Muscle layer of duodenum (tissue), 2 donors: Measurements from ENCODE around the gene PGBD4.

ENCODE experiments used
- H3K27ac ChIP-seq: one replicate; pipeline ENCODE4 v1.7.0; 2013; ENCODE audit warnings: mild to moderate bottlenecking, low read length
- H3K27me3 ChIP-seq: one replicate; pipeline ENCODE4 v1.7.0; 2013; ENCODE audit warnings: low read depth, mild to moderate bottlenecking, control low read depth, low read length
- H3K36me3 ChIP-seq, 2 donors: one replicate each; pipeline ENCODE4 v1.7.0; 2013; ENCODE audit warnings: low read length in 2 of 2, control low read depth in 1 of 2, mild to moderate bottlenecking in 1 of 2; ENCODE audit not compliant: insufficient read depth in 2 of 2, control insufficient read depth in 1 of 2
- H3K4me1 ChIP-seq, 2 donors: one replicate each; pipeline ENCODE4 v1.7.0; 2013; ENCODE audit warnings: low read length in 2 of 2, mild to moderate bottlenecking in 2 of 2, control low read depth in 1 of 2, moderate library complexity in 1 of 2; ENCODE audit not compliant: insufficient read depth in 2 of 2, control insufficient read depth in 1 of 2
- H3K4me3 ChIP-seq, 2 donors: one replicate each; pipeline ENCODE4 v1.7.0; 2013; ENCODE audit warnings: low read length in 2 of 2, low read depth in 1 of 2, mild to moderate bottlenecking in 1 of 2
- H3K9me3 ChIP-seq, 2 donors: one replicate each; pipeline ENCODE4 v1.7.0; 2013; ENCODE audit warnings: low read length in 2 of 2, control low read depth in 1 of 2, mild to moderate bottlenecking in 1 of 2; ENCODE audit not compliant: control insufficient read depth in 1 of 2
- donor health status: healthy.

PGBD4 gene

DNA sequence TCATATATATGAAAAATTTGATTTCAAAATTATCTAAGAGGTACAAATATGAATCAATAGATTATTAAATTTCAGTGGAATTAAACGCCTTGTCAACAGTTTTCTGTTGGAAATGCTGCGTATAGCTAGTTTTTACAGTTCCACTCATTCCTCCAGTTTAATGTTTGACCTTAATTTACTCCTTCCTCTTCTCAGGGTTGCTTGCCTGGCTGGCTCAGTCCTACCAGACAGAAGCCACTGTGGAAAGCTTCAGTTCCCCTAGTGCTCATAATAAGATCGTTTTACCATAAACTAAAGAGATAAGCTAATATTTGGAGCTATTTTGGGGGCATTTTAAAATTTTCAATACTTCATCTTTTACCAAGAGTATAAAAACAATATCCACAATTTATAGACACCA lies 23.0 kb upstream of the PGBD4 start:
- no peaks in the 10 kb centered on the region for H3K27me3 ChIP-seq
- no peak overlapping the region for H3K27ac ChIP-seq
- no peaks in the 10 kb centered on the region for H3K9me3 ChIP-seq
- peaks cover 0 to 6% of the 10 kb centered on the region in 2 donors for H3K36me3 ChIP-seq
- H3K4me1 ChIP-seq: no peaks in the 10 kb centered on the region
- no peak overlapping the region for H3K4me3 ChIP-seq

DNA sequence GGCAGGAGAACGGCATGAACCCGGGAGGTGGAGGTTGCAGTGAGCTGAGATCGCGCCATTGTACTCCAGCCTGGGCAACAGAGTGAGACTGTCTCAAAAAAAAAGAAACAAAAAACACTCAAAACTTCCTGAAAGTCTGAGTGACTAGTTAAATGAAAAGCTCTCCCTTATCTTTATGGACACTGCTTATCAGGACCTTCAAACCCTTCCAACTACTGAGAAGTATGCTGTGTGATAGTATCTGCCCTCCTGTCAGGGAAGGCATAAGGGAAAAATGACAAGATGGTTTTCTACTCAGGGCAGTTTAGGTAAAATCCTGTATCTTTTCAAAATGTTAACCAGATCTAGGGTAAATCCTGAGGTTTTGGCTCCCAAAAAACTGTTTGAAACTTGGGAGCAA lies 22.0 kb upstream of the PGBD4 start:
- H3K4me3 ChIP-seq: no peak overlapping the region
- H3K4me1 ChIP-seq: no peaks in the 10 kb centered on the region
- peaks cover 6% of the 10 kb centered on the region in 2 donors for H3K36me3 ChIP-seq
- no peak overlapping the region for H3K27ac ChIP-seq
- H3K9me3 ChIP-seq: no peaks in the 10 kb centered on the region
- H3K27me3 ChIP-seq: no peaks in the 10 kb centered on the region

DNA sequence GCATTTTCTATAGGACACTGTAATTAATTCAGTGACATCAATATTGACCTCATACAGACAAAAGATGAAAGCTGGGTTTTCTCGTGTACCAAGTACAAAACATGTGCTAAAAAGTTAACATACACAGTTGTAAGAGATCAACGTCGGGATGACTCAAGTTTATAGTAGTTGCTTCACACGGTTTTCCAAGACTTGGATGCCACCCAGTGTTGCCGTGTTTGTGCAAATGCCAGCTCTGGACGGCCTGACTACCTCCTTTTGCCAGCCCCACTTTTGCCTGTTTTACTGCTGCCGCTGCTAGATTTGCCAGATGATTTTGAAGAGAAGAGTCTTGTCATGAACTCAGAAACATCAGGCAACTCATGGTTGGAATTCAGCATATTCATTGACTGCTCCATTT lies 17.8 kb upstream of the PGBD4 start:
- H3K4me3 ChIP-seq: no peak overlapping the region
- H3K27ac ChIP-seq: no peak overlapping the region
- H3K9me3 ChIP-seq: no peaks in the 10 kb centered on the region
- no peaks in the 10 kb centered on the region for H3K4me1 ChIP-seq
- H3K27me3 ChIP-seq: no peaks in the 10 kb centered on the region
- H3K36me3 ChIP-seq: peaks cover 24 to 34% of the 10 kb centered on the region in 2 donors

DNA sequence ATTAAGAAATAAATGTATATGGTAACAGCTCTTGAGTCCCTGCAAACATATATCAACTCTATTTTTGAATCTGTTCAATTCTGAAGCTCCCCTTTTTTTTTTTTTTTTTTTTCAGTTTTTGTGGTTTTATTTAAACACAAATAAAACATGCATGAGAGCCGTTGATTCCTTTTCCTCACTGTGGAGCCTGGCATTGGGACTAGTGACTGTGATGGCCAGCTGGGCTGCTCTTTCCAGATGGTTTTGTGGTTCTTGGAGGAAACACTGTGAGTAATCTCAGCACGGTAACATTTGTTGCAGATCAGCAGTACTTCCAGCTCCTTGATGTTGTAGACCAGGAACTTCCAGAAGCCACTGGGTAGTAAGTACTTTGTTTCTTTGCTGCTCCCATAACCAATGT lies 16.1 kb upstream of the PGBD4 start:
- Histone ChIP-seq H3K36me3 (peaks cover 24 to 38% of the 10 kb centered on the region in 2 donors), H3K9me3 (no peaks in the 10 kb centered on the region), H3K4me3 (no peak overlapping the region), H3K27me3 (no peaks in the 10 kb centered on the region), H3K27ac (no peak overlapping the region), H3K4me1 (no peaks in the 10 kb centered on the region)

DNA sequence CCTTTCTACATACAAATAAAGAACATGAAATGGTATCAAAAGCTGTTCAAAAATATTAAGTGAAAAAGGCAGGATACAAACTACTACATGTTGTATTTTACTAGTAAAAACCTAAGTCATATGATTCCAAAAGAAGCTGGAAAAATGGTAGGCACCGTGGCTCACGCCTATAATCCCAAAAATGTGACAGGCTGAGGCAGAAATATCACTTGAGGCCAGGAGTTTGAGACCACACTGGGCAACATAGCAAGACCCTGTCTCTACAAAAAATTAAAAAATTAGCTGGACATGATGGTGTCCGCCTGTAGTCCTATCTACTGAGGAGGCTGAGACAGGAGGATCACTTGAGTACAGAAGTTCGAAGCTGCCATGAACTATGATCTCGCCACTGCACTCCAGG lies 2.0 kb upstream of the PGBD4 start:
- Histone ChIP-seq H3K4me1 (peaks cover 5 to 29% of the 10 kb centered on the region in 2 donors), H3K27ac (no peak overlapping the region), H3K27me3 (no peaks in the 10 kb centered on the region), H3K9me3 (no peaks in the 10 kb centered on the region), H3K36me3 (peaks cover 3 to 11% of the 10 kb centered on the region in 2 donors), H3K4me3 (peak overlapping the region in 1 of 2 donors; percentile 97)

DNA sequence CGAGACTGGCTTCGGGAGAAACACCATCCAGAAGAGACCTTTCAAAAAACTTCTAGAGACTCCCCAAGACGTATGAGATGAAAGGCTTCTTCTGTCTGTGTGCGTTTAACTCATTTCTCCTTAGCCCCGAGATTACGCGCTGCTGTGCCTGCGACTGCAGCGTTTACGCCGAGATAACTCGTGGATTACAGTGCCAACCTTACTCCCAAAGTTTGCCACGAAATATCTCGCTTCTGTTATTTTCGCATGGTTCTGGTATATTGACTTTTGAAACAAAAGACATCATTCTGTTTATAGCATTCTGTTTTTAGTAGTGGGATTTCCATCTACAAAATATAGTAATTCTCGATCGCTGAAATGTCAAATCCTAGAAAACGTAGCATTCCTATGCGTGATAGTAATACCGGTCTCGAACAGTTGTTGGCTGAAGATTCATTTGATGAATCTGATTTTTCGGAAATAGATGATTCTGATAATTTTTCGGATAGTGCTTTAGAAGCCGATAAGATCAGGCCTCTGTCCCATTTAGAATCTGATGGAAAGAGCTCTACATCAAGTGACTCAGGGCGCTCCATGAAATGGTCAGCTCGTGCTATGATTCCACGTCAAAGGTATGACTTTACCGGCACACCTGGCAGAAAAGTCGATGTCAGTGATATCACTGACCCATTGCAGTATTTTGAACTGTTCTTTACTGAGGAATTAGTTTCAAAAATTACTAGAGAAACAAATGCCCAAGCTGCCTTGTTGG lies 467 bp downstream of the PGBD4 start:
- Histone ChIP-seq H3K9me3 (no peaks in the 10 kb centered on the region), H3K27me3 (no peaks in the 10 kb centered on the region), H3K4me1 (peaks cover 5 to 29% of the 10 kb centered on the region in 2 donors), H3K27ac (peak overlapping the region; percentile 91), H3K4me3 (peak overlapping the region; percentile 84 to 97), H3K36me3 (no peaks in the 10 kb centered on the region)

DNA sequence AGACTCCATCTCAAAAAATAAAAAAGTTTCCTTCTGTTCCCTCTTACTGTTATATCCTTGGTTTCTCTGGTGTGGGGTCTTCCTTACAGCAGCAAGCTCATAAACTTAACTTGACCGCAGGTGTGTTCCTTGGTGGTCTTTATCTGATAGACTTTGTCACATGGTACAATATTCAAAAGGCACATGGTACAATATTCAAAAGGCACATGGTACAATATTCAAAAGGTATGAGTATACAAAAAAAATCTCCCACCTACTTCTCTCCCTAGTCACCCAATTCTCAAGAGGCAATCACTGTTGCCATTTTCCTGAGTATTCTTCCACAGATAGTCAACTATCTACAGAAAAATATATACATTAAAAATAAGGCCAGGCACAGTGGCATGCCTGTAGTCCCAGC lies 4.5 kb downstream of the PGBD4 start:
- Histone ChIP-seq H3K27ac (no peak overlapping the region), H3K9me3 (no peaks in the 10 kb centered on the region), H3K27me3 (no peaks in the 10 kb centered on the region), H3K4me1 (peaks cover 0 to 7% of the 10 kb centered on the region in 2 donors), H3K36me3 (no peaks in the 10 kb centered on the region), H3K4me3 (no peak overlapping the region)

DNA sequence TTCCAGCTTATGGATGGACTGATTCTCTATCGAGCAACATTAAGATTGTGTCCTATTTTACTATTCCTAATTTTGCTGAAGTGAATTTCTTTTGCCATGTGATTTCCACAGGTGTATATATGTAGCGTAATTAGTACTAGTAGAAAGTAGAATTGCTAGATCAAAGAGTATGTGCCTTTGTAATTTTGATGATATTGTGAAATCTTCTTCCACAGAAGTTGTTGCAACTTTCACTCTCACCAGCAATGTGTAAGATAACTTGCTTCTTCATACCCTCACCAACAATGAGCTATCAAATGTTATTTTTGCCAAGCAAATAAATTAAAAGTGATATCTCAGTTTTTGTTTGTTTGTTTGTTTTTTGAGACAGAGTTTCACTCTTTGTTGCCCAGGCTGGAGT lies 5.4 kb downstream of the PGBD4 start:
- H3K27me3 ChIP-seq: no peaks in the 10 kb centered on the region
- no peak overlapping the region for H3K4me3 ChIP-seq
- no peaks in the 10 kb centered on the region for H3K9me3 ChIP-seq
- peaks cover 0 to 7% of the 10 kb centered on the region in 2 donors for H3K4me1 ChIP-seq
- H3K27ac ChIP-seq: no peak overlapping the region
- no peaks in the 10 kb centered on the region for H3K36me3 ChIP-seq

DNA sequence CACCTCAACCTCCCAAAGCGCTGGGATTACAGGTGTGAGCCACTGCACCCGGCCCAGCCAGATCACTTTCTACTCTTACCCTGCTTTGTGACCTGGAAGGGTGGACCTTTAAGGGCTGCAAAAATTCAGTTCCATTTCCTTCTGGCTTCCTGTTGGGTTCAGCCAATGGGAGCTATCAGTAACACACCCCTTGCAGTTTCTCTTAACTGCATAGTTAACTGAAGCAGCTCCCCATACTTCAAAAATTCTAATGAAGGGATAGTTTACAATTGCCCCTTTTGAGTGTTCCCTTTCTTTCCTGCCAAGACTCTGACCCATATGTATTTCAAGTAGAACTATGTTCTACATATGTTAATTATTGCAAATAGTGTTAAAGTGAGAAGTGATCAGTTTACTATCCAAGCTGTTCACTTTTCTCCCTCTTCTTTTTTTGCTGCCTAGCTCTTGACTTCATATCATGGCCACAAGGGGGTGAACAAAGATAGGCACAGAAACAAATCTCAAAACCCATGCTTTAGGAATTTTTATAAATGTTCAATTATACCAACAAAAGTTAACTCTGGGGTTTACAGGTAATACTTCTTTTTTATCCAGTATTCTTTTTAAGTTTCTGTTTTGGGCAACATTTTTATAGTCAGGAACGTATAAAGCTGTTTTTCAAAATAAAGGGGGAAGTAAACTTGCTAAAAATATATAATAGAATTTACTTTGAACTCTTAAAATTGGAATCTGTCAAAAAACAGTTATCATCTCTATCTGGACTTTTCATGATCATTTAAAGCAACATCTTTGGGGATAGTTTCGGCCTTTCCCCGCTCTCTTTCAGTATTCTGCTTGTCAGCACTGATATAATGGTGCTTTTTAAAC lies 8.1 kb downstream of the PGBD4 start:
- Histone ChIP-seq H3K36me3 (no peaks in the 10 kb centered on the region), H3K9me3 (no peaks in the 10 kb centered on the region), H3K27me3 (no peaks in the 10 kb centered on the region), H3K27ac (no peak overlapping the region), H3K4me3 (no peak overlapping the region), H3K4me1 (no peaks in the 10 kb centered on the region)

DNA sequence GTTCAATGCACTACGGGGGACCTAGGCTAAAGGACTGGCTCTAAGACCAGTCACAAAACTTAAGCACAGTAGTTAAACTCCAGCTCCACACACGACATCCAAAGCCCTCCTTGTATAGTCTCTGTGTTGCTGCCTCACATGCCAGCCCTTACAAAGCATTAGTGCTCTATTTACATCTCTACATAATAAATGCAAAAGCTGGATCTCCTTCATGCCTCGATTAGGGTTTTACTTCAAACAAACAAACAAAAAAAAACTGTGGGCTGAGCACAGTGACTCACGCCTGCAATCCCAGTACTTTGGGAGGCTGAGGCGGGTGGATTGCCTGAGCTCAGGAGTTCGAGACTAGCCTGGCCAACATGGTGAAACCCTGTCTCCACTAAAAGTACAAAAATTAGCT lies 9.6 kb downstream of the PGBD4 start:
- Histone ChIP-seq H3K27ac (no peak overlapping the region), H3K9me3 (no peaks in the 10 kb centered on the region), H3K36me3 (no peaks in the 10 kb centered on the region), H3K4me1 (no peaks in the 10 kb centered on the region), H3K27me3 (no peaks in the 10 kb centered on the region), H3K4me3 (no peak overlapping the region)

DNA sequence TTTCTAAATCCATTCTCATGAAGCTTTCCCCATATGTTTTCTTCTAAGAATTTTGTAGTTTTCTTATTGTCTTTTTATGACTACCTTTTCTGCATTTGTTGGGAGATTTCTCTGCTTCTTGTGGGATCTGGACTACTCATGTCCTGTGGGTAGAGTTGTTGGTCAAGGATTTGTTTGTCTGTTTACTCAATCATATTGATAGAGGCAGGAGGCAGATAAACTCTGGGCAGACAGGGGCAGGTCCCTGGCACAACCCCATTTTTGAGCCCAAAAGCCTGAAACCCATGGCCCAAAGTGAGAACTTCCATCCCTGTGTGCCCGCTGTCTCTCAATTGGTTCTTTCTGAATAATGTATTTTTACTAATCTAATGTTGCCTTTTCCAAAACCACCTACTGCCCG lies 12.3 kb downstream of the PGBD4 start:
- no peak overlapping the region for H3K27ac ChIP-seq
- no peak overlapping the region for H3K4me3 ChIP-seq
- no peaks in the 10 kb centered on the region for H3K27me3 ChIP-seq
- no peaks in the 10 kb centered on the region for H3K9me3 ChIP-seq
- H3K36me3 ChIP-seq: no peaks in the 10 kb centered on the region
- no peaks in the 10 kb centered on the region for H3K4me1 ChIP-seq
